PC-3 (cell line): Measurements from ENCODE around the gene CST4. TPM values are rescaled to one million over a fixed set of nuclear protein-coding genes. Genes with fewer than 3 reads are reported as not detected.

ENCODE experiments used
- ATAC-seq: fragments of 200-7000 bp; cut with Tn5 transposase; 2 replicates; pipeline ENCODE4 v1.9.1; 2020; ENCODE audit warnings: mild to moderate bottlenecking, moderate library complexity
- BruUV-seq: library from RNA; stranded (reverse); fragments of 400-500 nt; replicated peaks from 2 replicates; lab custom pipeline; 2021; lab: Mats Ljungman, UMichigan
- CTCF ChIA-PET: fragments of 300-600 bp; sonication (Branson Sonifier 250); formaldehyde crosslinking; loops from one replicate; lab custom pipeline; 2022; ENCODE audit warnings: antibody characterized with exemption; lab: Charles Lee
- POLR2A ChIA-PET: fragments of 300-600 bp; sonication (Branson Sonifier 250); formaldehyde crosslinking; loops from one replicate; lab custom pipeline; 2022; ENCODE audit warnings: antibody characterized with exemption; ENCODE audit not compliant: unreplicated experiment; lab: Charles Lee
- DNase-seq: peaks from one replicate; pipeline ENCODE4 v3.0.0-alpha.2; 2015
- H2AFZ ChIP-seq: fragments of 300-600 bp; sonication (generic); 2 replicates; pipeline ENCODE4 v1.6.0; 2016; ENCODE audit warnings: antibody characterized with exemption, low read length
- H3F3A ChIP-seq: fragments of 300-600 bp; sonication (generic); one replicate; pipeline ENCODE4 v1.6.0; 2017; ENCODE audit warnings: antibody characterized with exemption, low read length, control low read depth, mild to moderate bottlenecking; ENCODE audit not compliant: unreplicated experiment
- H3K27ac ChIP-seq: fragments of 300-600 bp; sonication (generic); 2 replicates; pipeline ENCODE4 v1.5.1; 2016; ENCODE audit warnings: mild to moderate bottlenecking, low read length
- H3K27me3 ChIP-seq: fragments of 300-600 bp; sonication (generic); 2 replicates; pipeline ENCODE4 v1.6.1; 2016; ENCODE audit warnings: low read length, mixed read lengths
- H3K36me3 ChIP-seq: fragments of 300-600 bp; sonication (generic); 2 replicates; pipeline ENCODE4 v1.6.1; 2016; ENCODE audit warnings: low read depth, mixed run types, low read length, mixed read lengths
- H3K4me1 ChIP-seq: fragments of 300-600 bp; sonication (generic); 2 replicates; pipeline ENCODE4 v1.5.1; 2016; ENCODE audit warnings: low read length; ENCODE audit not compliant: insufficient read depth
- H3K4me2 ChIP-seq: fragments of 300-600 bp; sonication (generic); 2 replicates; pipeline ENCODE4 v1.6.0; 2016; ENCODE audit warnings: low read length
- H3K4me3 ChIP-seq: fragments of 300-600 bp; sonication (generic); 2 replicates; pipeline ENCODE4 v1.5.1; 2016; ENCODE audit warnings: mild to moderate bottlenecking, low read length, mixed read lengths
- H3K79me2 ChIP-seq: fragments of 300-600 bp; sonication (generic); 2 replicates; pipeline ENCODE4 v1.6.1; 2017; ENCODE audit warnings: low read length, mixed read lengths
- H3K9ac ChIP-seq: fragments of 300-600 bp; sonication (generic); 2 replicates; pipeline ENCODE4 v1.6.0; 2016; ENCODE audit warnings: mild to moderate bottlenecking, low read length
- H3K9me2 ChIP-seq: fragments of 300-600 bp; sonication (generic); replicated peaks from 2 replicates; pipeline ENCODE4 v1.6.1; 2016; ENCODE audit warnings: mixed run types, low read length, mixed read lengths
- H3K9me3 ChIP-seq: fragments of 300-600 bp; sonication (generic); 2 replicates; pipeline ENCODE4 v1.6.1; 2016; ENCODE audit warnings: low read length, mixed read lengths
- H4K20me1 ChIP-seq: fragments of 300-600 bp; sonication (generic); 2 replicates; pipeline ENCODE4 v1.6.1; 2016; ENCODE audit warnings: low read length, mixed read lengths
- CTCF ChIP-seq: fragments of 300-600 bp; sonication (generic); conservative IDR thresholded peaks from 2 replicates; pipeline ENCODE4 v1.5.1; 2017; ENCODE audit warnings: antibody characterized with exemption, low read depth, mild to moderate bottlenecking, low read length
- EZH2 ChIP-seq: fragments of 300-600 bp; sonication (generic); IDR thresholded peaks from one replicate; pipeline ENCODE4 v1.6.1; 2017; ENCODE audit warnings: antibody characterized with exemption, mild to moderate bottlenecking, low read length; ENCODE audit not compliant: unreplicated experiment
- EZH2phosphoT487 ChIP-seq: fragments of 300-600 bp; sonication (generic); IDR thresholded peaks from 2 replicates; pipeline ENCODE4 v1.6.1; 2018; ENCODE audit warnings: mild to moderate bottlenecking, antibody characterized with exemption, low read length, borderline replicate concordance
- intact Hi-C: fragments of 100-400 bp; cut with micrococcal nuclease; formaldehyde crosslinking; loops from 2 replicates; pipeline ENCODE4 v1.9.0; 2023
- total RNA-seq: library from RNA; depleted of rRNA; stranded (reverse); fragments of >200 nt; gene quantifications from 2 replicates; pipeline ENCODE4 v1.2.3, GENCODE V29; 2014

CST4 gene
- total RNA-seq, 1 experiment from 2014 or later = 0.98 TPM

- Histone ChIP-seq H3K4me1 (peaks cover 28% of the 10 kb centered on the region), H4K20me1 (0 out of 2 replicates have a peak, but pooled peaks cover 11% of the 10 kb centered on the region), H3K36me3 (0 out of 2 replicates have a peak, but pooled peaks cover 5% of the 10 kb centered on the region), H3K27ac (peak within 1 kb of the TSS; percentile 76), H3K4me2 (peak within 1 kb of the TSS; percentile 98), H3F3A (no peaks in the 10 kb centered on the region), H3K4me3 (peak within 1 kb of the TSS; percentile 87), H3K9me3 (no peaks in the 10 kb centered on the region), H3K9me2 (no peaks in the 10 kb centered on the region), H2AFZ (peak within 1 kb of the TSS; percentile 80), H3K9ac (peak within 1 kb of the TSS; percentile 97), H3K79me2 (peaks cover 27% of the 10 kb centered on the region), H3K27me3 (no peaks in the 10 kb centered on the region)
- CTCF ChIA-PET = no interaction called here
- TF ChIP-seq CTCF (no peak), EZH2 (no peak), EZH2phosphoT487 (no peak)
- intact Hi-C loops = no loop called here
- ATAC-seq (peak; percentile 79), DNase-seq (peak; percentile 84)
- POLR2A ChIA-PET = interaction anchor here (0.6 kb wide), 1 partner anchor 1040 kb away, joined by 3 read pairs; no protein-coding TSS in a partner anchor
- BruUV-seq = no TSS peak
Measured at GRCh38 chr20:23637282-23638221, 51.3 kb downstream of the CST4 start, which contains the start of gene CST3. Gene CST3 (minus strand): TSS chr20:23637955. CDS start chr20:23637862, 93 bp downstream.

GRCh38 chr20:23636908-23637281 is 51.9 kb downstream of the CST4 start:
- TF ChIP-seq EZH2phosphoT487 = no peak
- no peak for TF ChIP-seq CTCF
- TF ChIP-seq EZH2 = no peak
- POLR2A ChIA-PET = no interaction called here

More at GRCh38 chr20:23636908-23637281, 51.9 kb downstream of the CST4 start:
- intact Hi-C loops = no loop called here
- Histone ChIP-seq H3K9me3 (no peaks in the 10 kb centered on the region), H3K4me1 (peaks cover 21% of the 10 kb centered on the region), H3K27ac (peak overlapping the region; percentile 76; the same call in 1 of the 2 replicates), H3K4me2 (peak overlapping the region; percentile 98), H2AFZ (peak overlapping the region; percentile 80), H4K20me1 (0 out of 2 replicates have a peak, but pooled peaks cover 11% of the 10 kb centered on the region), H3K36me3 (0 out of 2 replicates have a peak, but pooled peaks cover 5% of the 10 kb centered on the region), H3K27me3 (no peaks in the 10 kb centered on the region), H3K4me3 (peak overlapping the region; percentile 87), H3K9ac (peak overlapping the region; percentile 97), H3K79me2 (peaks cover 27% of the 10 kb centered on the region), H3F3A (no peaks in the 10 kb centered on the region), H3K9me2 (no peaks in the 10 kb centered on the region)
- no peak for ATAC-seq
- no TSS peak for BruUV-seq
- CTCF ChIA-PET = no interaction called here
- DNase-seq = no peak
